Measurements from ENCODE around the gene ZFP36L1.

Gene ZFP36L1

GRCh38 chr14:68792979-68793733 is at the start of gene ZFP36L1:
TSS of gene ZFP36L1 (minus strand) at chr14:68793067. CDS start at chr14:68792938, 129 bp downstream.
- no peaks in the 10 kb centered on the region for H3K27me3 ChIP-seq (ENCODE audit: low read depth)
- no peaks in the 10 kb centered on the region for H3K9me3 ChIP-seq
- H3K4me3 ChIP-seq, result peak within 1 kb of the TSS; percentile 77
- peaks cover 26% of the 10 kb centered on the region for H3K4me1 ChIP-seq
- in situ Hi-C loops (cut with MboI; ENCODE audit: low sequenced_read_pairs), result no loop called here
- peak; percentile 93 for DNase-seq (ENCODE audit: low spot score in 2 of 2)
- peaks cover 17% of the 10 kb centered on the region for H3K36me3 ChIP-seq (replicated peaks)

GRCh38 chr14:68842298-68842697 is 49.4 kb upstream of the ZFP36L1 start:
- in situ Hi-C loops (cut with MboI; ENCODE audit: low sequenced_read_pairs), result no loop called here
- H3K27me3 ChIP-seq (ENCODE audit: low read depth), result no peaks in the 10 kb centered on the region
- no peaks in the 10 kb centered on the region for H3K9me3 ChIP-seq
- no peaks in the 10 kb centered on the region for H3K4me1 ChIP-seq
- no peak for DNase-seq (ENCODE audit: low spot score in 2 of 2)
- no peak overlapping the region for H3K4me3 ChIP-seq
- H3K36me3 ChIP-seq (replicated peaks), result no peaks in the 10 kb centered on the region

DNA sequence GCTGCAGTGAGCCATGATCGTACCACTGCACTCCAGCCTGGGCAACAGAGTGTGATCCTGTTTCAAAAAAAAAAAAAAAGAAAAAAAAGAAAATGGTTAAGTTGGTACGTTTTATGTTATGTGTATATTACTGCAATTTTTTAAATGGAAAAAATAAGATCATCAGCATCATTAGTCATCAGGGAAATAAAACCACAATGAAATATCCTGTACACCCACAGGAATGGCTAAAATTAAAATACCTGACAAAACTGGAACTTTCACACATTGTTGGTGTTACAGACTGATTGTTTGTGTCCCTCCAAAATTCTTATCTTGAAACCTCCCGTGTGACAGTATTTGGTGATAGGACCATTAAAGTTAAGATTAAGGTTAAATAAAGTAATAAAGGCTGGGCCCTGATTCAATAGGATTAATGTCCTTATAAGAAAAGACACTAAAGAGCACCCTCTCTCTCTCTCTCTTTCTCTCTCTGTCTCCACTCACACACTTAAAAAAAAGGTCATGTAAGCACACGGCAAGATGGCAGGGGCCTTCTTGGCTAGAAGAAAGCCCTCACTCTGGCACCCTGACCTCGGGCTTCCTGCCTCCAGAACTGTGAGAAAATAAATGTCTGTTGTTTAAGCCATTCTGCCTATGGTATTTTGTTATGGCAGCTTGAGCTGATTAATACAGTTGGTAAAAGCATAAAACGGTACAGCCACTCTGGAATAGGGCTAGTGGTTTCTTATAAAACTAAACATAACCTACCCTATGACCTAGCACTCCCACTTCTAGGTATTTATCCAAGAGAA is 48.3 kb upstream of the ZFP36L1 start:
- H3K4me3 ChIP-seq, result no peak overlapping the region
- no peak for DNase-seq (ENCODE audit: low spot score in 2 of 2)
- in situ Hi-C loops (cut with MboI; ENCODE audit: low sequenced_read_pairs), result no loop called here
- H3K9me3 ChIP-seq, result no peaks in the 10 kb centered on the region
- no peaks in the 10 kb centered on the region for H3K4me1 ChIP-seq
- H3K27me3 ChIP-seq (ENCODE audit: low read depth), result no peaks in the 10 kb centered on the region
- H3K36me3 ChIP-seq (replicated peaks), result no peaks in the 10 kb centered on the region

- no peak overlapping the region for H3K4me3 ChIP-seq
- H3K9me3 ChIP-seq, result no peaks in the 10 kb centered on the region; the same call in 1 of the 2 replicates
- H3K27me3 ChIP-seq (ENCODE audit: low read depth), result 0 out of 2 replicates have a peak, but pooled peaks cover 3% of the 10 kb centered on the region
- H3K4me1 ChIP-seq, result no peaks in the 10 kb centered on the region
- no peak for DNase-seq (ENCODE audit: low spot score in 2 of 2)
- no peaks in the 10 kb centered on the region for H3K36me3 ChIP-seq (replicated peaks)
- in situ Hi-C loops (cut with MboI; ENCODE audit: low sequenced_read_pairs), result no loop called here
Observed at GRCh38 chr14:68840454-68840853, 47.6 kb upstream of the ZFP36L1 start.

DNA sequence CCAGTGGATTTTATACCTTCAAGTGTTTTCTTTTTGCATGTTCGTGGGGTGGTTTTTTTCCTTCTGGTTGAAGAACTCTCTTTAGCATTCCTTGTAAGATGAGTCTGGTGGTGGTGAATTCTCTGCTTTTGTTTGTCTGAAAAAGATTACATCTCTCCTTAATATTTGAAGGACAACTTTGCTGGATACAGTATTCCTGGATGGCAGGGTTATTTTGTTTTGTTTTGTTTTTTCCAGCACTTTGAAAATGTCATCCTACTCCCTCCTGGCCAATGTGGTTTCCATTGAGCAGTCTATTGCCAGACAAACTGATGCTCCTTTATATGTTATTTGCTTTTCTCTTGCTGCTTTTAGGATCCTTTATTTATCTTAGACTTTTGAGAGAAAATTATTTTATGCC is 43.2 kb upstream of the ZFP36L1 start:
- no peak for DNase-seq (ENCODE audit: low spot score in 2 of 2)
- H3K9me3 ChIP-seq, result no peaks in the 10 kb centered on the region; the same call in 1 of the 2 replicates
- no peaks in the 10 kb centered on the region for H3K36me3 ChIP-seq (replicated peaks)
- H3K4me1 ChIP-seq, result no peaks in the 10 kb centered on the region
- H3K27me3 ChIP-seq (ENCODE audit: low read depth), result 0 out of 2 replicates have a peak, but pooled peaks cover 3% of the 10 kb centered on the region
- in situ Hi-C loops (cut with MboI; ENCODE audit: low sequenced_read_pairs), result no loop called here
- no peak overlapping the region for H3K4me3 ChIP-seq

DNA sequence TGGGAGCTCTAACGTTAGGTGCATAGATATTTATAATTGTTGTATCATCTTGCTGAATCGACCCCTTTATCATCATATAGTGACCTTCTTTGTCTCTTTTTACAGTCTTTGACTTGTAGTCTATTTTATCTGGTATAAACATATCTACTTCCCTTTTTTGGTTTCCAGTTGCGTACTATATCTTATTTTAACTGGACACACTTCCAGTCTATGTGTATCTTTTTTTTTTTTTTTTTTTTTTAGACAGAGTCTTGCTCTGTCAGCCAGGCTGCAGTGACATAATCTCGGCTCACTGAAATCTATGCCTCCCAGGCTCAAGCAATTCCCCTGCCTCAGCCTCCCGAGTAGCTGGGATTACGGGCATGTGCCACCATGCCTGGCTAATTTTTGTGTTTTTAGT is 41.9 kb upstream of the ZFP36L1 start:
- H3K4me3 ChIP-seq, result no peak overlapping the region
- H3K36me3 ChIP-seq (replicated peaks), result no peaks in the 10 kb centered on the region
- no peaks in the 10 kb centered on the region; the same call in 1 of the 2 replicates for H3K9me3 ChIP-seq
- H3K4me1 ChIP-seq, result no peaks in the 10 kb centered on the region
- in situ Hi-C loops (cut with MboI; ENCODE audit: low sequenced_read_pairs), result no loop called here
- H3K27me3 ChIP-seq (ENCODE audit: low read depth), result 0 out of 2 replicates have a peak, but pooled peaks cover 3% of the 10 kb centered on the region
- DNase-seq (ENCODE audit: low spot score in 2 of 2), result no peak

DNA sequence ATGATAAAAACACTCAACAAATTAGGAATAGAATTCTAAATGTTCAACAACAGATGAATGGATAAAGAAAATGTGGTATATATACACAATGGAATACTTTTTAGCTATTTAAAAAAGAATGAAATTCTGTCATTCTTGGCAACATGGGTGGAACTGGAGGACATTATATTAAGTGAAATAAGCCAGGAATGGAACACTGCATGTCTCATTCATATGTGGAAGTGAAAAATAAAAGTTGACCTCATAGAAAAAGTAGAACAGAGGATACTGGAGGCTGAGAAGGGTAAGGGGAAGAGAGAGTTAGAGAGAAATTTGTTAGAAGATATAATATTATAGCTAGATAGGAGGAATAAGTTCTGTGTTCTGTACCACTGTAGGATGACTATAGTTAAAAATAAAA is 35.8 kb upstream of the ZFP36L1 start:
- Histone ChIP-seq H3K27me3 (ENCODE audit: low read depth) (no peaks in the 10 kb centered on the region), H3K9me3 (no peaks in the 10 kb centered on the region), H3K4me3 (no peak overlapping the region), H3K4me1 (peaks cover 3% of the 10 kb centered on the region), H3K36me3 (replicated peaks) (no peaks in the 10 kb centered on the region)
- DNase-seq (ENCODE audit: low spot score in 2 of 2), result no peak
- in situ Hi-C loops (cut with MboI; ENCODE audit: low sequenced_read_pairs), result loop anchor here (10.0 kb wide), 1 partner anchor 994 kb away; no protein-coding TSS in a partner anchor

- in situ Hi-C loops (cut with MboI; ENCODE audit: low sequenced_read_pairs), result loop anchor here (10.0 kb wide), 1 partner anchor 991 kb away; no protein-coding TSS in a partner anchor
- Histone ChIP-seq H3K4me1 (peaks cover 3% of the 10 kb centered on the region), H3K36me3 (replicated peaks) (no peaks in the 10 kb centered on the region), H3K27me3 (ENCODE audit: low read depth) (no peaks in the 10 kb centered on the region), H3K9me3 (no peaks in the 10 kb centered on the region), H3K4me3 (no peak overlapping the region)
- no peak for DNase-seq (ENCODE audit: low spot score in 2 of 2)
Observed at GRCh38 chr14:68825729-68826128, 32.9 kb upstream of the ZFP36L1 start.

DNA sequence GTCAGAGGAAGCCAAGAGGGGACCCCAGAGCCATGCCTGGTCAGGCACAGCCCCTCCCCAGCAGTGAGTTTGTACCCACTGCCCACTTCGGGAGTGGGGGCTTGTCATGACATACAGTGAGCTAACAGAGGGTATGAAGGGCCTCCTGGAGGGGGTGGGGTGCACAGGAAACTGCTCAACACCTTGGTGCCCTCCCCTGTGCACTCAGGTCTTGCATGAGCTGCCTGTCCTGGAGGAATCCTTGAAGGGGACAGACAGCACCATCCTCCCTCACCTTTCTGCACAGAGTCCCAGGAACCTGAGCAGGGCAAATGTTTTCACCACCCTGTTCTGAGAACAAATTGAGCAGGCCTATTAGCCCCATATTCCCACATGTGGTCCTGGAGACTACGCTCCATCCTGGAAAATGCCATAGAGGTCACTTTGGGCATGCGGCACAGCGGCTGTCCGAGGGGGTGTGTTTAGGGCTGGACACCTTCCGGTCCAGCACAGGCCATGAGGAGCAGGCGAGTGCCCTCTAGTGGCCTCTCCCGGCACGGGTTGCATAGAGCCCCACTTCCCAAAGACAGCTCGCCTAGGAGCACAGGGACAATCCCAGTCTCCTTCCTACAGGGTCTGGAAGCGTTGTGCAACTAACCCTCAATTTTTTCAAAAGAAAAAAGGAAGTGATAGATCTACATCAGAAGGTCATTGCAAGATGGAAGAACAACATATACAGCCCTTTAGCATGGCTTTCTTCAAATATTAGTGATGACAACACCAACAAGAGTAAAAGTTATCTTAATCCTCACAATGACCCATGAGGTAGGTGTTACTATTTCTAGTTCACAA is 31.9 kb upstream of the ZFP36L1 start:
- Histone ChIP-seq H3K36me3 (replicated peaks) (no peaks in the 10 kb centered on the region), H3K9me3 (no peaks in the 10 kb centered on the region), H3K4me3 (no peak overlapping the region), H3K27me3 (ENCODE audit: low read depth) (no peaks in the 10 kb centered on the region), H3K4me1 (peaks cover 3% of the 10 kb centered on the region)
- in situ Hi-C loops (cut with MboI; ENCODE audit: low sequenced_read_pairs), result loop anchor here (10.0 kb wide), 1 partner anchor 990 kb away; no protein-coding TSS in a partner anchor
- peak; percentile 76 to 95 for DNase-seq (ENCODE audit: low spot score in 2 of 2)

GRCh38 chr14:68824207-68824516 is 31.3 kb upstream of the ZFP36L1 start:
- Histone ChIP-seq H3K9me3 (no peaks in the 10 kb centered on the region), H3K27me3 (ENCODE audit: low read depth) (no peaks in the 10 kb centered on the region), H3K4me3 (no peak overlapping the region), H3K4me1 (peaks cover 3% of the 10 kb centered on the region), H3K36me3 (replicated peaks) (no peaks in the 10 kb centered on the region)
- no peak for DNase-seq (ENCODE audit: low spot score in 2 of 2)
- in situ Hi-C loops (cut with MboI; ENCODE audit: low sequenced_read_pairs), result loop anchor here (10.0 kb wide), 1 partner anchor 989 kb away; no protein-coding TSS in a partner anchor

GRCh38 chr14:68823434-68824206 is 30.8 kb upstream of the ZFP36L1 start:
- in situ Hi-C loops (cut with MboI; ENCODE audit: low sequenced_read_pairs), result loop anchor here (10.0 kb wide), 1 partner anchor 989 kb away; no protein-coding TSS in a partner anchor
- Histone ChIP-seq H3K9me3 (no peaks in the 10 kb centered on the region), H3K4me3 (no peak overlapping the region), H3K36me3 (replicated peaks) (no peaks in the 10 kb centered on the region), H3K4me1 (peaks cover 3% of the 10 kb centered on the region), H3K27me3 (ENCODE audit: low read depth) (no peaks in the 10 kb centered on the region)
- no peak for DNase-seq (ENCODE audit: low spot score in 2 of 2)

- Histone ChIP-seq H3K9me3 (no peaks in the 10 kb centered on the region), H3K36me3 (replicated peaks) (no peaks in the 10 kb centered on the region), H3K4me1 (peaks cover 3% of the 10 kb centered on the region), H3K27me3 (ENCODE audit: low read depth) (no peaks in the 10 kb centered on the region), H3K4me3 (no peak overlapping the region)
- in situ Hi-C loops (cut with MboI; ENCODE audit: low sequenced_read_pairs), result loop anchor here (10.0 kb wide), 1 partner anchor 988 kb away; no protein-coding TSS in a partner anchor
- no peak for DNase-seq (ENCODE audit: low spot score in 2 of 2)
Observed at GRCh38 chr14:68822926-68823325, 30.1 kb upstream of the ZFP36L1 start.
